SW 1271 (cell line): Measurements from ENCODE around the gene NUAK1.
"Not testable (repeated sequence)": the region's sequence is repeated elsewhere in the genome, so short reads cannot be mapped to it uniquely, and the experiment has no call there.

ENCODE experiments used
- DNase-seq, 2 experiments: peaks; one replicate each; lab custom pipeline; 2025; lab: John Stamatoyannopoulos, UW

Gene NUAK1

DNA sequence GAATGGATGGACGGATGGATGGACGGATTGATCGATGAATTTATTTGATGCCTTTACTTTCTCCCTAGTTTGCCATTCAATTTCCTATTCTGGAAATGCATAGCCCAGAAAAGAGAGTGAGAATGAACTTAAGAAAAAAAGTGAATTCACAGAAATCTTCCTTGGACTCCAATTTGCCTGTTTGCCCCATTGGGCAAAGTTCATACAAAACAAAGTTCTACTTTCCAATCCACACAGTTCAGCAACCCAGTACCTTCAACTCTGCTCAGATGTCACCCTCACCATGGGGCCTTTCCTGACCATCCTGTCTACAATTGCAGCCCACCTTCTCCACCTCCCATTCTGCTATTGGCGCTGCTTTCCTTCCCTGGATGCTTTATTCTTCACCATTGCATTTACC is 8.2 kb upstream of the NUAK1 start:
- no peak for DNase-seq

DNA sequence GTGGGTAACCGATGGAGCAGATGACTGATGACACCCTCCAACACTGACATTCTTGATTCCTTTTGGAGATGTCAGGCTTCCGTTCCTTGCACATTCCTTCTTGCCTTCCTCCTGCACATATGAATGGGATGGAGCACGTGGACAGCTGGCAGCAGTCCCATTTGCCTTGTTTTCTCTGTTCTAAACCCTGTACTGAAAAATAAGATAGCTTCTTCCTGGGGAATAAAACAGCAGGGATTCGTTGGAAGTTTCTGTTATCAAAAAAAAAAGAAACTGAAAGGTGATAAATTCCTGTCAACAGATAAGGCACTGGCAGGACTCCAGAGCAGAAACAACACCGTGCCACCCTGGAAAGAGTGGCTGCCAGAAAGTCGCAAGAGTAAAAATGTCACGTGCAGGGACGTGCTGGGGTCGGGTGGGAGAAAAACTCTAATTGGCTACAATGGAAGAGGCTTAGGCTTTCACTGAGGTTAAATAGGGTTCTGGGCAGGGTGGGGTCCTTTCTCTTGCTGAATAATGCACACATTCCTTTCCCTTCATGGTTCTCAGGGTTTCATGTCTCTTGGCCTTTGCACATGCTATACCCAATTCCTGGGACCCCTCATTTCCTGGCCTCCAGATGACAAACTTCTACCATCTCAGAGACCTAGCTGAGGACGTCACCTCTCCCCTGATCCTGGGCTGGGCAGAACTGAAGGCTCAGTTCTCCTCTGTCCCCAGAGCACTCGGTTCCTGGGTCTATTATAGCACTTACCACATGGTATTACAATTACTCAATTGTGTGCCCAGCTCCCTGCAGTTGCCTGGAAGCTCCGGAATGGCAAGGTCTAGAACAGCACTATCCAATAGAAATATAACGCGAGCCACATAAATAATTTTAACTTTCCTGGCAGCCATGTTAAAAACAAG is 7.0 kb upstream of the NUAK1 start:
- no peak for DNase-seq

GRCh38 chr12:106144847-106145246 is 6.1 kb upstream of the NUAK1 start:
- no peak for DNase-seq

DNA sequence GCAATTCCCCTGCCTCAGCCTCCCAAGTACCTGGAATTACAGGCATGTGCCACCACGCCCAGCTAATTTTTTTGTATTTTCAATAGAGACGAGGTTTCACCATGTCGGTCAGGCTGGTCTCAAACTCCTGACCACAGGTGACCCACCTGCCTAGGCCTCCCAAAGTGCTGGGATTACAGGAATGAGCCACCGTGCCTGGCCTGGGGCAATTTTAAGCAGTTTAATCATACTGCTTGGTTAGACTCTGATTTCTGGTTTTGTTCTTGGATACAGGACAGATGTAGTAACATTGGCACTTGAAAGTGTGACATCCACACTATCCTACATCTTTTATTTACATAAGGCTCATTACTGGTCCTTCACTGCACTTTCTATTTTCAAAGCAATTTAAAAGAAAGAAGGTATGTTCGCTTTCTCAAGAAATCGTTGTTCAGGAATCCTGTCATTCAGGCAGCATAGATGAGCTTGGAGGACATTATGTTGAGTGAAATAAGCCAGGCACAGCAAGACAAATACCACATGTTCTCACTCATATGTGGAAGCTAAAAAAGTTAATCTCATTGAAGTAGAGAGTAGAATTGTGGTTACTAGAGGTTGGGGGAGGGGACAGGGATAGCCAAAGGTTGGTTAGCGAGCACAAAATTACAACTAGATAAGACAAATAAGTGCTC is 4.0 kb upstream of the NUAK1 start:
- DNase-seq = no peak

DNA sequence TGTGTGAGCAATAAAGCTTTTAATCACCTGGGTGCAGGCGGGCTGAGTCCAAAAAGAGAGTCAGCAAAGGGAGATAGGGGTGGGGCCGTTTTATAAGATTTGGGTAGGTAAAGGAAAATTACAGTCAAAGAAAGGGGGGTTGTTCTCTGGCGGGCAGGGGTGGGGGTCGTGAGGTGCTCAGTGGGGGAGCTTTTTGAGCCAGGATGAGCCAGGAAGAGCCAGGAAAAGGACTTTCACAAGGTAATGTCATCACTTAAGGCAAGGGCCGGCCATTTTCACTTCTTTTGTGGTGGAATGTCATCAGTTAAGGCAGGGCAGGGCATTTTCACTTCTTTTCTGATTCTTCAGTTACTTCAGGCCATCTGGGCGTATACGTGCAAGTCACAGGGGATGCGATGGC is 3.2 kb upstream of the NUAK1 start:
- not testable (repeated sequence) for DNase-seq

DNA sequence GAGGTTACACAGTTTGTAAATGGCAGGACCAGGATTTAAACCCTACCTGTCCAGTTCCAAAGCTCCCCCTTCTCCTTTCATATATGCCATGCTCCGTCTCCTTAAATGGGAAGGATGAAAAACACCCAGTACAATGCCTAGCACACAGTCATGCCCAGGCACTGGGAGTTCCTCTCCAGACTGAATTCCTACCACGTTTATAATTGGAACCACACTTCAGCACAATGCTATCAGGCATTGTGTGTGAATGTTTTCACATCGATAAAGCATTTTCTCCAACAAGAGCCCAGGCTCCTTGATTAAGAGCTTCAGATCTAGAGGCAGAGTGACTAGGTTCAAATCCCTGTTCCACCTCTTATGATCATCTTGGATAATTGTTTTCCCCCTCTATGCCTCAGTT is 2.7 kb upstream of the NUAK1 start:
- DNase-seq = no peak

DNA sequence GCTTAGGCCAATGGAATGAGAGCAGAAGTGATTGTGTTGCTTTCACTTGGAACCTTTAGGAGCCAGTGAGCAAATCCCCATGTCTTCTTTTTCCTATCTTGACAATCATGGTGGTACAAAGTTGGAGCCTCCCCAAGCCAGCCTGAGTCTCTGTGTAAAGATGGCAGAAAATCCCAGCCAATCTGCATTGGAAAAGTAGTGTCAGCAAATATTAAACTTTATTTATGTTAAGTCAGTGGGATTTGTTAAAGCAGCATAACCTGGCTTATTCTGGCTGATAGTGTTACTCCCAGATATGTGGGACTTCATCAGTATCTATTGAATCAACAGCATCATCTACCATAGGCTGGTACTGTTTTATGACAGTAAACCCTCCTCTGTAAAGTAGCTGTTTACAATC is 2.2 kb upstream of the NUAK1 start:
- no peak for DNase-seq

- no peak for DNase-seq
Measured at GRCh38 chr12:106140223-106140986, 1.7 kb upstream of the NUAK1 start.

DNA sequence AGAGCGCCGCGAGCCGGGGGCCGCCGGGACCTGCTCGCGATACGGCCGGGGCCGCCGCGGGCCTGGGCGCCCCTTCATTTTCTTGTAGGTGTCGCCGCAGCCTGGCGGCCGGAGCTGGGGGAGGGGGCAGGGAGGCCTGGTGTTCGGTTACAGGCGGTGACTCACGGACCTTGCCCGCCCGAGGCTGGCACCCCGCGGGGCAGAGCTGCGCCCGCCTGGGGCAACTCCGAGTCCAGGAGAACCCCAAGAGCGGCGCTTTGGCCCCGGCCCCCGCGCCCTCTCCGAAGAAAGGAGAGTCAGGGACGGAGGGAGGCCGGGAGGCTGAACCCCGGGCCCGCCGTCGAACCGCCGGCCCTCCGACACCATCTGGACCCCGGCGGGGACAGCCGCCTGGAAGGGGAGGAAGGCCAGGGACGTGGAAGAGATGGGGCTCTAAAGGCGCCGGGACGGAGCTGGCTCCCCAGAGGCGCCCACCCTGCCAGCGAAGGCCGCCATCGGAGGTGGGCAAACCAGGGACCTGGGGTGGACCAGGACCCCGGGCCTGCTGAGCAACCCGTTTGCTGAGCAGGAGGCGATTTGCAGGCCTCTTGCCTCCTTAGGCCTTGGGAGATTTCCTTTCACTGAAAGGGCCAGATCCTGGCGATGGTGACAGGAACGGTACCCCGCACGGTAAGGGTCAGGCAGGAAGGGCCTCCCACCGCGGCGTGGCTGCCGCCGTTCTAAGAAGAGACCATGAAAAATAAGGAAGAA is 843 bp upstream of the NUAK1 start:
- DNase-seq = peak; percentile 25 to 58

GRCh38 chr12:106138357-106138632 is 459 bp downstream of the NUAK1 start:
- no peak for DNase-seq

DNA sequence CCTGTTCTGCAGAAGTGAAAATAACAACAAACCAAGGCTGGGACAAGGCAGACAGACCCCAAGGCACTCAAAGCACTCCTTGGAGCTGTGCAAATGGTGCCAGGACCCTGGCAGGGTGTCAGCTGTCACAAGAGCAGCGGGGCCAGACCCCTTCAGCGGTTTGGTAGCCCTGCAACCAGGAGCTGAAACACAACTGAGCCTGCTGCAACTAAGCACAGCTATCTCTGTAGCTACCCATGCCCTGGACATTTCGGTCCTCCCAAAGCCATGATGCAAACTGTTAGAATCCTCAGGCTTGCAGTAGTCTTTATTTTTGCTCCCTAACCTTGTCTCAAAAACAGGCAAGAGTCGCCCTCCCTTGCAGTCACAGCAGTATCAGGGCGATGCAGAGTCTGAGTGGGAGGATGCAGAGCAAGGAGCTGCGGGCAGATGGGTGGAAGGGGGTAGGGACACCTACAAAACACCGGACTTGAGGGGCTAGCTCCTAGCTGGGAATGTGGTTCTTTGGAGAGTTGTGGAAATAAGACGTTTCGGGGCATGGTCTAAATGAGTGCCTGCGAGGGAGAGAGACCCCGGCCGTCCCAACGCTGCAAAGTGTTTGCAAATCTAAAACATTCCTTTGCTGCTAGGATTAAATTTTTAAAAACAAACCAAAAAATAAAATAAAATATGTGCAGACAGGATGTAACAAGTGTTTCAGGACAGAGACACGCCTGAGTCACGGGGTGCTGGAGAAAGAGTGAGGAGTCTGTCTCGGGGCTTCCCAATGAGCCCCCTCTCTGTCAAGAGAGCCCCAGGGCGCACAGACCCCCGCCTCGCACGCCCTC is 1.0 kb downstream of the NUAK1 start:
- DNase-seq = no peak

GRCh38 chr12:106136263-106136662 is 2.5 kb downstream of the NUAK1 start:
- DNase-seq = peak; percentile 20 to 66

- no peak for DNase-seq
Measured at GRCh38 chr12:106135781-106136180, 3.0 kb downstream of the NUAK1 start.

DNA sequence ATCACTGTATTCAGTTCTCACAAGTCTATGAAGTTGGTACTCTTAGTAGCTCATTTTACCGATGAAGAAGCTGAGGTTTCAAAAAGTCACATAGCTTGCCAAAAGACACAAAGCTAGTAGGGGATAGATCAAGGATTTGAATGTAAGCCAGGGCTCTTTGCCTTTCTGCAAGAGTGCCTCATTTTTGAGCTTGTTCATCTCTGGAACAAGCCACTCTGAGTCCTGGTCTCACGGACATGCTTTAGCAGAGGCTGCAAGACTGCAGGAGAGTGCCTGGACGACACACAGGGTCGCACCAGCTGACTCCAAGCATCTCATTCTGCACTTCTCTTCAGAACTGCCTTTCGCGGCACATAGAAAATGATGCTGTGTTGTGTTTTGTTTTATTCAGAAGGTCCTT is 3.7 kb downstream of the NUAK1 start:
- no peak for DNase-seq

GRCh38 chr12:106134294-106134949 is 4.3 kb downstream of the NUAK1 start:
- DNase-seq = no peak

DNA sequence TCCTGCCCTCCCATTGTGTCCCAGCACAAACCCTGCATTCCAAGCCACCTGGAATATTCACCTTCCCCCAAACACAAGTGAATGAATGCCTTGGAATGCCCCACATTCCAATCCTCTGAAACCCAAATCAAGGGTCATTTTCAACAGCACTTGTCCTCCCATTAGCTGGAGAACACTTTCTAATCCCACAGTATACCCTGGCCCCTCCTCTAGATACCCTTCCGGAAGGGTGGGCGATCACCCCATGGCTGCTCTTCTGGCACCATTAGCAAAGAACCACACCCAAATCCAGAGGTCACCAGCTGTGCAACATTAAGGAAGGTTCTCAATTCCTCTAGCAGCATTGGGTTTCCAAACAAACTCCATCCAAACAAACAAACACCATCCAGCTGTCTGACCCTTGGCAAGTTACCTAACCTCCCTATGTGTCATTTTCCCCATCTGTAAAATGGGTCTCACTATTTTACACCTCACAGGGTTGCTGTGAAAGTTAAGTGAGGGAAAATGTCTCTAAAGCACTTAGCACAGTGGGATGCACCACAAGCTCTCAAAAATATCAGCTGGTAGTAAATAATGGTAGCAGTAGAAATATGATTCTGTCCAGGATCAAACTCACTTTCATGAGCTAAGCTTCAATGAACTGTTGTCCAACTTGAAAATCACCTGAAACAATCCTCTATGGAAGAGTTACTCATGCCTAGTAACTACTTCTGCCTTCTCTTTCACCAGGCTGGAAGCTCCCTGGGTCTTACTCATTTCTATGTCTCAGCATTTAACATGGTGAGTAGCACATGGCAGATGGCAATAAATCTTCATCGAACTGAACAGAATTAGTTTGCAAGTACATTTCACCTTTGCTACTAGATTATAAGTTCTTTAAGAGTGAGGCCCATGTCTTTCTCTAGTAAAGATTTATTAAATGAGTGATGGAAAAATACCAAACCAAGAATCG is 5.3 kb downstream of the NUAK1 start:
- DNase-seq = peak in 1 of 2 experiments; percentile 21

DNA sequence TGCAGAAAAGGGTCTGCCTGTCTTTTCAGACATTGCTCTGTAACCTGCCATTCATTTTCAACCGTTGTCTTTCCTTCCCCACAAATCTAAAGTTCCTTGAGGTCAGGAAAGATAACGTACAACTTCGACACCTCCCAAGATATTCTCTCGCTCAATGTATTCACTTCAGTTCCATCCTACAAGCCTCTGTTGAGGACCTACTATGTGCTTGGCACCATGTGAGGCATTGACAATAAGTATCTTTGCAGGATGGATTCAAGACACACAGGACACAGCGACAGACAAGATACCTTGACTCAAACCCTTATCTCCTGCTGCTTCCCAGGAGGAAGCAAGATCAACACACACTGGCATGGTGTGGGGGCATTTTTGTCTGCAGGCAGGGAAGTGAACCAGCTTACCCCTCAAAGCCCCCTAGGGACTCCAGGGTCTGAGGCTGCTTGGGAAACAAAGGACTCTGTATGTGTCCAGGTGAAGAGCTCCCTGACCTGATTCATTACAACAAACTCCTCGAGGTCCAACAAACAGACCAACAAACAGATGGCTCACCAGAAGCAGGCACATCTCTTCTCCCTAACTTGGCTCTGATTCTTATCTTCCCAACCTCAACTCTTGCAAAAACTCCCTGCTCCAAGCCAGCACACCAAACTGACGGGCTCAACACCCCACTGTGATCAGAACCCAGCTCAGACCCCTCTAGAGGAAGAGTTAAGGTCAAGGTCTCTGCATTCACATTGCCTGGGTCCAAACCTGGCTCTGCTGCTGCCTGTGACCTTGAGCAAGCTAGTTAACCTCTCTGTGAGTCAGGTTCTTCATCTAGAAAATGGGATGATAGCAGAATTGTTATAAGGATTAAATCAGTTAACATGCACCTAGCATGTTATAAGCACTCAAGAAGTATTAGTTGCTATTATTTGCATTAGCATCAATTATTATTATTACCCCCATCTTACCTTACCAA is 6.3 kb downstream of the NUAK1 start:
- DNase-seq = no peak

GRCh38 chr12:106131676-106132075 is 7.1 kb downstream of the NUAK1 start:
- no peak for DNase-seq
